CD4-positive, alpha-beta memory T cell (primary cell): ENCODE results near the gene NDUFS4. TPM values are rescaled to one million over a fixed set of nuclear protein-coding genes. Genes with fewer than 3 reads are reported as not detected.

Source experiments
- CTCF ChIA-PET: fragments of 350-600 bp; sonication (Branson Sonifier 250); formaldehyde crosslinking; loops from one replicate; lab custom pipeline; 2021; ENCODE audit warnings: inconsistent platforms; ENCODE audit not compliant: partially characterized antibody; lab: Charles Lee
- POLR2A ChIA-PET: fragments of 350-600 bp; sonication (Branson Sonifier 250); formaldehyde crosslinking; loops from one replicate; lab custom pipeline; 2021; ENCODE audit not compliant: partially characterized antibody; lab: Charles Lee
- DNase-seq, 5 donors: peaks; one replicate each; pipeline versions ENCODE4 v3.0.0 to v3.0.0-alpha.2; 2020 to 2022; ENCODE audit warnings: mixed read lengths in 1 of 5
- H3K27ac ChIP-seq: one replicate; pipeline ENCODE4 v1.7.0; 2013; ENCODE audit warnings: low read depth, low read length
- H3K27me3 ChIP-seq: 2 replicates; pipeline ENCODE4 v1.7.0; 2013; ENCODE audit warnings: mild to moderate bottlenecking, low read length, moderate library complexity; ENCODE audit not compliant: insufficient read depth
- H3K36me3 ChIP-seq: 2 replicates; pipeline ENCODE4 v1.7.0; 2013; ENCODE audit warnings: mild to moderate bottlenecking, low read length, moderate library complexity; ENCODE audit not compliant: insufficient read depth
- H3K4me1 ChIP-seq: 2 replicates; pipeline ENCODE4 v1.7.0; 2013; ENCODE audit warnings: mild to moderate bottlenecking, low read length, moderate library complexity; ENCODE audit not compliant: insufficient read depth
- H3K4me3 ChIP-seq, 2 donors: one replicate each; pipeline ENCODE4 v1.7.0; 2013; ENCODE audit warnings: low read length in 2 of 2, mild to moderate bottlenecking in 1 of 2
- H3K9me3 ChIP-seq, 2 donors: one replicate each; pipeline ENCODE4 v1.7.0; 2013; ENCODE audit warnings: low read length in 2 of 2, control low read depth in 1 of 2; ENCODE audit not compliant: control insufficient read depth in 1 of 2
- H3K27ac Mint-ChIP-seq, 7 donors: one replicate each; pipeline ENCODE4 v1.8.0; 2020 to 2021; ENCODE audit warnings: mixed read lengths in 7 of 7, mild to moderate bottlenecking in 6 of 7, inconsistent platforms in 3 of 7, moderate library complexity in 3 of 7
- H3K27me3 Mint-ChIP-seq, 2 donors: one replicate each; pipeline ENCODE4 v1.8.0; 2020 to 2021; ENCODE audit warnings: mixed read lengths in 2 of 2
- H3K36me3 Mint-ChIP-seq, 2 donors: one replicate each; pipeline ENCODE4 v1.8.0; 2020 to 2021; ENCODE audit warnings: mixed read lengths in 2 of 2, inconsistent platforms in 1 of 2, mild to moderate bottlenecking in 1 of 2
- H3K4me1 Mint-ChIP-seq, 4 donors: one replicate each; pipeline ENCODE4 v1.8.0; 2020 to 2021; ENCODE audit warnings: mixed read lengths in 4 of 4, mild to moderate bottlenecking in 1 of 4
- H3K4me3 Mint-ChIP-seq, 8 donors: one replicate each; pipeline ENCODE4 v1.8.0; 2020 to 2021; ENCODE audit warnings: mixed read lengths in 8 of 8, mild to moderate bottlenecking in 7 of 8, moderate library complexity in 6 of 8, inconsistent platforms in 3 of 8
- H3K9me3 Mint-ChIP-seq, 8 donors: one replicate each; pipeline ENCODE4 v1.8.0; 2020 to 2021; ENCODE audit warnings: mixed read lengths in 8 of 8, mild to moderate bottlenecking in 5 of 8, inconsistent platforms in 3 of 8, moderate library complexity in 1 of 8
- intact Hi-C: fragments of 100-400 bp; cut with micrococcal nuclease; formaldehyde crosslinking; loops from one replicate; pipeline ENCODE4 v1.15.1; 2023
- polyA plus RNA-seq, 2 donors: library from polyadenylated mRNA; unstranded; fragments of 300-500 nt; fragmentation: Illumina TruSeq; gene quantifications; one replicate each; pipeline ENCODE4 v1.2.3, GENCODE V29; 2021
- total RNA-seq, 2 experiments: library from RNA; stranded (reverse); gene quantifications; one replicate each; pipeline ENCODE4 v1.2.3, GENCODE V29; 2021

The NDUFS4 gene
- total and polyA plus RNA-seq, 4 experiments from 2014 or later = 23.6 to 113 (median 64.5) TPM

DNA sequence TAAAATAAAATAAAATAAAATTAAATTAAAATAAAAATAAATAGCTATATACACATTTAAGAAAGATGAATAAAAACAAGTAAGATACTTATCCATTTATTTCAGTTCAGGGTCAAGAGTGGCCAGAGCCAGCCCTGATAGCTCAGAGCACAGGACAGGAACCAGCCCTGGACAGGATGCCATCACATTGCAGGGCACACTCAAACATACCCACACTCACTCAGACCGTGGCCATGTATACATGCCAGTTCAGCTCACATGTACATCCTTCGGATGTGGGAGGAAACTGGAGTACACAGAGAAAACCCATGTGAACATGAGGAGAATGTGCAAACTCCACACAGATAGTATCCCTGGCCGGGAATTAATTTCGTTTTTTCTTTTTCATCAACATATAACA, 21.8 kb downstream of the NDUFS4 start:
- H3K4me3 ChIP-seq = no peak overlapping the region
- H3K9me3 ChIP-seq = no peaks in the 10 kb centered on the region
- intact Hi-C loops = no loop called here
- CTCF ChIA-PET = no interaction called here
- no peaks in the 10 kb centered on the region for H3K36me3 ChIP-seq
- H3K36me3 Mint-ChIP-seq = peaks cover 6 to 12% of the 10 kb centered on the region in 2 donors
- H3K9me3 Mint-ChIP-seq = no peaks in the 10 kb centered on the region
- POLR2A ChIA-PET = no interaction called here
- H3K27ac ChIP-seq = no peak overlapping the region
- no peak for DNase-seq
- no peak overlapping the region for H3K4me3 Mint-ChIP-seq
- no peaks in the 10 kb centered on the region for H3K27me3 Mint-ChIP-seq
- no peaks in the 10 kb centered on the region for H3K27me3 ChIP-seq
- H3K27ac Mint-ChIP-seq = no peak overlapping the region
- peaks cover 25 to 30% (median 26%) of the 10 kb centered on the region in 4 donors for H3K4me1 Mint-ChIP-seq
- H3K4me1 ChIP-seq = no peaks in the 10 kb centered on the region

DNA sequence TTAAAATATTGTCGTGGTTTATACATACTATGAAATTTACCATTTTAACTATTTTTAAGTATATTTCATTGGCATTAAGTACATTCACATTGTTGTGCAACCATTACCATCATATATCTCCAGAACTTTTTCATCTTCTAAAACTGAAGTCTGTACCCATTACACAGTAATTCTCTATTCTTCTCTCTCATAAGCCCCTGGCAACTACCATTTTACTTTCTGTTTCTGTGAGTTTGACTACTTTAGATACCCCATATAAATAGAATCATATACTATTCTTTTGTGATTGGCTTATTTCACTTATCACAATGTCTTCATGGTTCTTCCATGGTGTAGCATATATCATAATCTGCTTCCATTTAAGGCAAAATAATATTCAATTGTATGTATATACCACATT, 30.3 kb downstream of the NDUFS4 start:
- H3K4me1 ChIP-seq = peaks cover 4% of the 10 kb centered on the region
- H3K9me3 Mint-ChIP-seq = no peaks in the 10 kb centered on the region
- H3K27me3 ChIP-seq = no peaks in the 10 kb centered on the region
- H3K27ac ChIP-seq = no peak overlapping the region
- H3K9me3 ChIP-seq = no peaks in the 10 kb centered on the region
- peak overlapping the region in 1 of 8 donors; percentile 31 for H3K4me3 Mint-ChIP-seq
- POLR2A ChIA-PET = no interaction called here
- DNase-seq = no peak
- H3K4me3 ChIP-seq = no peak overlapping the region
- peaks cover 50 to 71% (median 63%) of the 10 kb centered on the region in 4 donors for H3K4me1 Mint-ChIP-seq
- intact Hi-C loops = no loop called here
- CTCF ChIA-PET = interaction anchor here (1.0 kb wide), 1 partner anchor 27 kb away, joined by 3 read pairs; no protein-coding TSS in a partner anchor
- no peaks in the 10 kb centered on the region for H3K36me3 ChIP-seq
- H3K27me3 Mint-ChIP-seq = no peaks in the 10 kb centered on the region
- H3K27ac Mint-ChIP-seq = no peak overlapping the region
- peaks cover 4 to 7% of the 10 kb centered on the region in 2 donors for H3K36me3 Mint-ChIP-seq

DNA sequence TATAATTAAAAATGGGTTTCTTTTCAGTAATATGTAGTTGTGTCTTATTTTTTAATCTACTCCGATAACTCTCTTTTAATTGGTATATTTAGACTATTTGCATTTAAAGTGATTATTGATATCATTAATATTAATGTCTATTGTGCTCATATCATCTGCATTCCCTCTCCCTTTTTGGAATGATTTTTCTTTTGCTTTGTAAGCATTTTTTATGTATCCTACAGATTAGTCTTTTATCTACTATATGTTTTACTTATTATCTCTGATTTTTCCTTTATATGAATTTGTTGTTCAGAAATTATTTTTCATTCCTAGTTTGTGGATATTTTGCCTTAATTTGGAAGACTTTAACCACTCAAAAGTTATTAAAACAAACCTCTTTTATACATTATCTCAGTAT, 34.0 kb downstream of the NDUFS4 start:
- H3K9me3 Mint-ChIP-seq = peaks cover 0 to under 1% (median 0%) of the 10 kb centered on the region in 8 donors
- POLR2A ChIA-PET = no interaction called here
- H3K4me1 Mint-ChIP-seq = peaks cover 47 to 69% (median 53%) of the 10 kb centered on the region in 4 donors
- DNase-seq = no peak
- intact Hi-C loops = no loop called here
- no peaks in the 10 kb centered on the region for H3K27me3 Mint-ChIP-seq
- Histone ChIP-seq H3K4me3 (no peak overlapping the region), H3K9me3 (no peaks in the 10 kb centered on the region), H3K4me1 (peaks cover 4% of the 10 kb centered on the region), H3K36me3 (no peaks in the 10 kb centered on the region), H3K27ac (no peak overlapping the region), H3K27me3 (no peaks in the 10 kb centered on the region)
- no peak overlapping the region for H3K27ac Mint-ChIP-seq
- CTCF ChIA-PET = no interaction called here
- peaks cover 9 to 19% of the 10 kb centered on the region in 2 donors for H3K36me3 Mint-ChIP-seq
- H3K4me3 Mint-ChIP-seq = no peak overlapping the region

DNA sequence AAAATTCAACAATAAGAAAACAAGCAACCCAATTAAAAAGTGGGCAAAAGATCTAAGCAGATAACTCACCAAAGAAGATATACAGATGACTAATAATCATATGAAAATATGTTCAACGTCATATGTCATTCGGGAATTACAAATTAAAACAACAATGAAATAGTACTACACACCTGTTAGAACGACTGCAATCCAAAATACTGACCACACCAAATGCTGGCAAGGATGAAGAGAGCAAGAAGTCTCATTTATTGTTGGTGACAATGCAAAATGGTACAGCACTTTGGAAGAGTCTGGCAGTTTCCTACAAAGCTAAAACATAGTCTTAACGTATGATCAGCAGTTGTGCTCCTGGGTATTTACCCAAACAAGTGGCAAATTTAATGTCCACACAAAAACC, 37.5 kb downstream of the NDUFS4 start:
- H3K27ac Mint-ChIP-seq = peak overlapping the region in 1 of 7 donors; percentile 4
- CTCF ChIA-PET = no interaction called here
- H3K36me3 Mint-ChIP-seq = peaks cover 12 to 21% of the 10 kb centered on the region in 2 donors
- Histone ChIP-seq H3K9me3 (no peaks in the 10 kb centered on the region), H3K4me1 (peaks cover under 1% of the 10 kb centered on the region), H3K4me3 (no peak overlapping the region), H3K27me3 (no peaks in the 10 kb centered on the region), H3K27ac (no peak overlapping the region), H3K36me3 (no peaks in the 10 kb centered on the region)
- intact Hi-C loops = no loop called here
- no peak overlapping the region for H3K4me3 Mint-ChIP-seq
- peaks cover 0 to 2% (median 0%) of the 10 kb centered on the region in 8 donors for H3K9me3 Mint-ChIP-seq
- H3K4me1 Mint-ChIP-seq = peaks cover 21 to 38% (median 26%) of the 10 kb centered on the region in 4 donors
- DNase-seq = no peak
- no peaks in the 10 kb centered on the region for H3K27me3 Mint-ChIP-seq
- POLR2A ChIA-PET = no interaction called here

DNA sequence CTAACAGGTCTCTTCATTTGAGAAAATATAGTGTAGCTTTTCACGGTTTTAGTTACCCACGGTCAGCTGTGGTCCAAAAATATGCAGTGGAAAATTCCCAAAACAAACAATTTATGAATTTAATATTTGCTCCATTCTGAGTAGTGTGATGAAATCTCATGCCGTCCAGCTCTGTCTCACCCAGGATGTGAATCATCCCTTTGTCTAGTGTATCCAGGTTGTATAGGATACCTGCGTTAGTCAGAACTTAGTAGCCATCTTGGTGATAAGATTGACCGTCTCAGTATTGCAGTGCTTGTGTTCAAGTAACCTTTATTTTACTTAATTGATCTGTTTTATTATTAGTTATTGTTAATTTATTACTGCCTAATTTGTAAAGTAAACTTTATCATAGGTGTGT, 41.1 kb downstream of the NDUFS4 start:
- Histone ChIP-seq H3K9me3 (no peaks in the 10 kb centered on the region), H3K4me1 (no peaks in the 10 kb centered on the region), H3K36me3 (peaks cover 5% of the 10 kb centered on the region), H3K4me3 (no peak overlapping the region), H3K27me3 (no peaks in the 10 kb centered on the region), H3K27ac (no peak overlapping the region)
- ChIA-PET CTCF (no interaction called here), POLR2A (no interaction called here)
- peaks cover 0 to 2% (median 0%) of the 10 kb centered on the region in 8 donors for H3K9me3 Mint-ChIP-seq
- intact Hi-C loops = no loop called here
- H3K27me3 Mint-ChIP-seq = no peaks in the 10 kb centered on the region
- H3K27ac Mint-ChIP-seq = no peak overlapping the region
- H3K36me3 Mint-ChIP-seq = peaks cover 37 to 41% of the 10 kb centered on the region in 2 donors
- no peak for DNase-seq
- H3K4me3 Mint-ChIP-seq = no peak overlapping the region
- peaks cover 0 to 14% (median 6%) of the 10 kb centered on the region in 4 donors for H3K4me1 Mint-ChIP-seq

DNA sequence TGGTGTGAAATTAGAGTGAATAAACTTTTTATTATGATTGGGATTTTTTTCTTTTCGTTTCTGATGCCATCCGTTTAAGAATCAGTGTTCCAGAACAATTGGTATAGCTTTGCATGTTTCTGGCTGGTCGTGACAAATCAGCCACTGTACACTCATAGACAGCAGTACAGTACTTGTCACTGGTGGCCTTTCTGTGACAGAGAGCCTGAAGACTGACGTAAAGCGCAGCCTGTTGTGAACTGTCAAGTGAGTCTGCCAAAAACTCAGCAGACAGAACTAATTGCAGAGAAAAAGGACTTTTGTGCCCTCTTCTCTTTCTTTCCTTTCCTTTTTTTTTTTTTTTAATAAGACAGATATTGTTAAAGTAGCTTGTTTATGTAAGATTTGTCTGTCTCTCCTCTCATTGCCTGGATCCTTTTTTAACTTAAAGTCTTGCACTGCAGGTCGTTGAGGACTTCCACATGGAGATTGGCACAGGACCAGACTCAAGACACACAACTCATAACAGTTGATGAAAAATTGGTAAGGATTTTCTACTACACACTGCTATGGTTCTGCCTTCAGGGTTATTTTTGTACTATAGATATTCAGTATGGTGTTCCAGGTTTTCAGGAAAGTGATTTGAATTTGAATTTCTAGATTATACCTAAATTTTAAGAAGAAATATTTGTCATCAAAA, 42.7 kb downstream of the NDUFS4 start:
- Histone ChIP-seq H3K4me1 (no peaks in the 10 kb centered on the region), H3K4me3 (no peak overlapping the region), H3K27me3 (no peaks in the 10 kb centered on the region), H3K27ac (no peak overlapping the region), H3K36me3 (peaks cover 5% of the 10 kb centered on the region), H3K9me3 (no peaks in the 10 kb centered on the region)
- Mint-ChIP-seq H3K36me3 (peaks cover 34 to 36% of the 10 kb centered on the region in 2 donors), H3K9me3 (peaks cover 0 to 2% (median 0%) of the 10 kb centered on the region in 8 donors), H3K4me3 (no peak overlapping the region), H3K27me3 (no peaks in the 10 kb centered on the region), H3K4me1 (peaks cover 0 to 6% (median 1%) of the 10 kb centered on the region in 4 donors), H3K27ac (no peak overlapping the region)
- CTCF ChIA-PET = no interaction called here
- POLR2A ChIA-PET = no interaction called here
- intact Hi-C loops = no loop called here
- DNase-seq = no peak

DNA sequence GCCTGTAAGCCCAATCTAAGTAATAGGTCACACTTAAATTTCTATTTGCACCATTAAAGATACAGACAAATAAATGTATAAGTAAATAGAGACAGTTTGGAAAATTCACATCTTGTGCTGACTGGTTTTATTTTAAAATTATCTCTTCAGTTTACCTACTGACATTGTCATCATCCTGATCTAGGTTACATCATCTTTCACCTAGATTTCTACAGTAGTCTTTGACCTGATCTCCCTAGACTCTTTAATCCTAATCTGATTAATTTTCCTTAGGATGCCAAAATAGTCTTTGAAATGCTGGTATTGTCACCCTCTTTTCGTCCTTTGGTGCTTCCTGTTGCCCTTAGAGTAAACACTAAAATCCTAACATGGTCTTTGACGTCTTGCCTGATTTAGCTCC, 43.9 kb downstream of the NDUFS4 start:
- no peak overlapping the region for H3K4me3 ChIP-seq
- no peaks in the 10 kb centered on the region for H3K27me3 ChIP-seq
- DNase-seq = no peak
- H3K27ac ChIP-seq = no peak overlapping the region
- H3K9me3 ChIP-seq = no peaks in the 10 kb centered on the region
- peaks cover 45 to 47% of the 10 kb centered on the region in 2 donors for H3K36me3 Mint-ChIP-seq
- H3K36me3 ChIP-seq = peaks cover 5% of the 10 kb centered on the region
- CTCF ChIA-PET = no interaction called here
- H3K4me1 Mint-ChIP-seq = peaks cover 7 to 12% (median 8%) of the 10 kb centered on the region in 4 donors
- peaks cover 0 to 2% (median 0%) of the 10 kb centered on the region in 8 donors for H3K9me3 Mint-ChIP-seq
- H3K27me3 Mint-ChIP-seq = no peaks in the 10 kb centered on the region
- no peak overlapping the region for H3K27ac Mint-ChIP-seq
- POLR2A ChIA-PET = no interaction called here
- intact Hi-C loops = no loop called here
- H3K4me1 ChIP-seq = no peaks in the 10 kb centered on the region
- no peak overlapping the region for H3K4me3 Mint-ChIP-seq
